Muscle of back (tissue), 13 donors: Measurements from ENCODE around the gene KRT40. TPM values are rescaled to one million over a fixed set of nuclear protein-coding genes. Genes with fewer than 3 reads are reported as not detected.
"Not testable (repeated sequence)": the region's sequence is repeated elsewhere in the genome, so short reads cannot be mapped to it uniquely, and the experiment has no call there.

Experiments
- DNase-seq, 3 donors: peaks; one replicate each; pipeline versions ENCODE4 v3.0.0 to v3.0.0-alpha.2; 2013
- long read RNA-seq, 9 donors: transcript quantifications; one replicate each; lab custom pipeline, GENCODE V29; 2026
- polyA plus RNA-seq, 10 donors: library from polyadenylated mRNA; unstranded; fragments of 120-200 nt; gene quantifications; one replicate each; pipeline ENCODE4 v1.2.1, GENCODE V29; 2013; ENCODE audit not compliant: insufficient read length in 10 of 10

Gene KRT40
- polyA plus RNA-seq = 10 to 100 TPM in 6 of 10 donors, 1 to 10 TPM in 4; 3.5 to 18.2 (median 10.4) TPM
- long read RNA-seq, donor 1 = 0 reads
- long read RNA-seq, donor 2 = 0 reads
- long read RNA-seq, donor 3 = 0 reads
- long read RNA-seq, donor 4 = 0 reads
- long read RNA-seq, donor 5 = 0 reads
- long read RNA-seq, donor 6, partial matches to known transcripts = 0 of 1 reads
- long read RNA-seq, donor 6, other reads (novel, unspliced or antisense) = 0 of 1 reads
- long read RNA-seq, donor 7, partial matches to known transcripts = 0 of 1 reads
- long read RNA-seq, donor 7, other reads (novel, unspliced or antisense) = 0 of 1 reads
- long read RNA-seq, donor 8 = 0 reads
- long read RNA-seq, donor 9 = 0 reads

- no peak for DNase-seq
These were observed at the start of gene KRT40 for GRCh38 chr17:40984226-40984625. Gene KRT40 (minus strand): TSS chr17:40984326. CDS start chr17:40984273, 53 bp downstream.

GRCh38 chr17:41029633-41030245, 45.6 kb upstream of the KRT40 start, which contains the start of gene KRTAP1-4:
Gene KRTAP1-4 (minus strand): TSS chr17:41030195. CDS start chr17:41030078, 117 bp downstream.
- DNase-seq = no peak

GRCh38 chr17:41026715-41027471, 42.8 kb upstream of the KRT40 start, which contains the start of gene KRTAP1-5:
Gene KRTAP1-5 (minus strand): TSS chr17:41027208. CDS start chr17:41027155, 53 bp downstream.
- peak in 1 of 3 donors; percentile 27 for DNase-seq

GRCh38 chr17:41024697-41025096, 40.6 kb upstream of the KRT40 start:
- no peak for DNase-seq

GRCh38 chr17:41020336-41020735, 36.2 kb upstream of the KRT40 start:
- no peak for DNase-seq

- DNase-seq = no peak
These were observed 35.3 kb upstream of the KRT40 start for GRCh38 chr17:41019415-41019814.

GRCh38 chr17:41018541-41018940, 34.4 kb upstream of the KRT40 start:
- no peak for DNase-seq

- no peak for DNase-seq
These were observed 32.6 kb upstream of the KRT40 start for GRCh38 chr17:41016578-41017215.

- no peak for DNase-seq
These were observed 31.3 kb upstream of the KRT40 start for GRCh38 chr17:41015454-41015853.

GRCh38 chr17:41013606-41014005, 29.5 kb upstream of the KRT40 start:
- DNase-seq = peak; percentile 37 to 50 (median 43)

GRCh38 chr17:41013181-41013580, 29.1 kb upstream of the KRT40 start:
- no peak for DNase-seq

- no peak for DNase-seq
These were observed 28.4 kb upstream of the KRT40 start for GRCh38 chr17:41012326-41013120.

GRCh38 chr17:41010441-41010840, 26.3 kb upstream of the KRT40 start:
- no peak for DNase-seq

- DNase-seq = no peak
These were observed 25.8 kb upstream of the KRT40 start for GRCh38 chr17:41009936-41010335.

GRCh38 chr17:41009301-41009760, 25.2 kb upstream of the KRT40 start:
- no peak for DNase-seq

- DNase-seq = no peak
These were observed 24.7 kb upstream of the KRT40 start, which contains the start of gene KRTAP3-1 for GRCh38 chr17:41008811-41009210. Gene KRTAP3-1 (minus strand): TSS chr17:41009128. CDS start chr17:41009074, 54 bp downstream.

GRCh38 chr17:41004397-41004796, 20.3 kb upstream of the KRT40 start:
- DNase-seq = no peak

- DNase-seq = no peak
These were observed 19.8 kb upstream of the KRT40 start for GRCh38 chr17:41003926-41004325.

- no peak for DNase-seq
These were observed 18.7 kb upstream of the KRT40 start for GRCh38 chr17:41002814-41003213.

- DNase-seq = no peak
These were observed 17.7 kb upstream of the KRT40 start for GRCh38 chr17:41001795-41002194.

GRCh38 chr17:40999563-40999962, 15.4 kb upstream of the KRT40 start, which contains the start of gene KRTAP3-2:
Gene KRTAP3-2 (minus strand): TSS chr17:40999906. CDS start chr17:40999853, 53 bp downstream.
- DNase-seq = not testable (repeated sequence)
